K562 (cell line): Measurements from ENCODE around the gene LRRC9. TPM values are rescaled to one million over a fixed set of nuclear protein-coding genes. Genes with fewer than 3 reads are reported as not detected.

Experiments used
- polyA plus RNA-seq, 8 experiments: library from polyadenylated mRNA; depleted of rRNA in 4 of 8; stranded (reverse) in 5 of 8; unstranded in 3 of 8; fragments of >200 nt; fragmentation: Nextera tagmentation in 2 of 8; fragmentation: Illumina TruSeq in 1 of 8; extraction: Ambion mirVana in 2 of 8; extraction: Trizol in 1 of 8; gene quantifications; 2 replicates each; pipeline versions ENCODE4 v1.2.1 to v1.2.3, GENCODE V29; 2011 to 2014; ENCODE audit warnings: inconsistent platforms in 1 of 8, missing spikeins in 1 of 8
- total RNA-seq, 7 experiments: library from RNA; depleted of rRNA in 6 of 7; stranded (reverse); fragments of >200 nt in 6 of 7; fragmentation: Illumina TruSeq in 2 of 7; extraction: Trizol in 2 of 7; gene quantifications; 2 replicates each; pipeline versions ENCODE4 v1.2.1 to v1.2.3, GENCODE V29; 2011 to 2021; ENCODE audit warnings: low replicate concordance in 1 of 7

The LRRC9 gene
- total and polyA plus RNA-seq, 9 of the 15 experiments (the other 6 are each of a cell fraction or from before 2014, with no cell fraction given): not detected

Other genes with a start within 250 kb of the LRRC9 start
- gene RTN1, start 49.4 kb upstream of the LRRC9 start, total RNA-seq (2014; rRNA removed): 0.09 TPM in 1 of 2 replicates, not detected in the other
- gene RTN1, start 49.4 kb upstream of the LRRC9 start, total RNA-seq (2014; rRNA removed; fragmentation: Illumina TruSeq; extraction: Trizol): not detected in 2 replicates
- gene RTN1, start 49.4 kb upstream of the LRRC9 start, total RNA-seq (2015; rRNA removed; fragmentation: Illumina TruSeq; extraction: Trizol): not detected in 2 replicates
- not detected in 2 replicates for gene RTN1, start 49.4 kb upstream of the LRRC9 start, total RNA-seq (2021)
- gene RTN1, start 49.4 kb upstream of the LRRC9 start, polyA plus RNA-seq (2011; rRNA removed): not detected in 2 replicates
- not detected in 2 replicates for gene RTN1, start 49.4 kb upstream of the LRRC9 start, polyA plus RNA-seq (2014; fragmentation: Illumina TruSeq; extraction: Trizol)
- not detected for gene RTN1, start 49.4 kb upstream of the LRRC9 start, polyA plus RNA-seq (2014; fragmentation: Nextera tagmentation; extraction: Ambion mirVana)
- gene RTN1, start 49.4 kb upstream of the LRRC9 start, polyA plus RNA-seq (2014; rRNA removed): 0.03 TPM in 1 of 2 replicates, not detected in the other
- gene PCNX4, start 171.8 kb downstream of the LRRC9 start, total RNA-seq (2014; rRNA removed): 18.1 and 21.7 TPM in 2 replicates
- 29.0 and 31.5 TPM in 2 replicates for gene PCNX4, start 171.8 kb downstream of the LRRC9 start, total RNA-seq (2014; rRNA removed; fragmentation: Illumina TruSeq; extraction: Trizol)
- gene PCNX4, start 171.8 kb downstream of the LRRC9 start, total RNA-seq (2015; rRNA removed; fragmentation: Illumina TruSeq; extraction: Trizol): 40.9 and 42.8 TPM in 2 replicates
- gene PCNX4, start 171.8 kb downstream of the LRRC9 start, total RNA-seq (2021): 25.9 and 35.5 TPM in 2 replicates
- gene PCNX4, start 171.8 kb downstream of the LRRC9 start, polyA plus RNA-seq (2011; rRNA removed): 17.6 and 22.4 TPM in 2 replicates
- gene PCNX4, start 171.8 kb downstream of the LRRC9 start, polyA plus RNA-seq (2014; fragmentation: Illumina TruSeq; extraction: Trizol): 31.1 and 41.2 TPM in 2 replicates
- 10 to 100 TPM; 10.0 to 12.0 TPM for gene PCNX4, start 171.8 kb downstream of the LRRC9 start, polyA plus RNA-seq (2014; fragmentation: Nextera tagmentation; extraction: Ambion mirVana)
- gene PCNX4, start 171.8 kb downstream of the LRRC9 start, polyA plus RNA-seq (2014; rRNA removed): 16.2 and 18.8 TPM in 2 replicates
- gene DHRS7, start 245.3 kb downstream of the LRRC9 start, total RNA-seq (2014; rRNA removed): 18.5 and 21.6 TPM in 2 replicates
- 17.1 and 20.8 TPM in 2 replicates for gene DHRS7, start 245.3 kb downstream of the LRRC9 start, total RNA-seq (2014; rRNA removed; fragmentation: Illumina TruSeq; extraction: Trizol)
- gene DHRS7, start 245.3 kb downstream of the LRRC9 start, total RNA-seq (2015; rRNA removed; fragmentation: Illumina TruSeq; extraction: Trizol): 13.9 and 14.3 TPM in 2 replicates
- gene DHRS7, start 245.3 kb downstream of the LRRC9 start, total RNA-seq (2021): 14.5 and 15.7 TPM in 2 replicates
- gene DHRS7, start 245.3 kb downstream of the LRRC9 start, polyA plus RNA-seq (2011; rRNA removed): 10.1 and 10.2 TPM in 2 replicates
- 13.6 and 15.6 TPM in 2 replicates for gene DHRS7, start 245.3 kb downstream of the LRRC9 start, polyA plus RNA-seq (2014; fragmentation: Illumina TruSeq; extraction: Trizol)
- 10 to 100 TPM; 16.4 to 20.1 TPM for gene DHRS7, start 245.3 kb downstream of the LRRC9 start, polyA plus RNA-seq (2014; fragmentation: Nextera tagmentation; extraction: Ambion mirVana)
- 12.4 and 12.8 TPM in 2 replicates for gene DHRS7, start 245.3 kb downstream of the LRRC9 start, polyA plus RNA-seq (2014; rRNA removed)